ENCODE measurements around the gene TMEM168. TPM values are rescaled to one million over a fixed set of nuclear protein-coding genes. Genes with fewer than 3 reads are reported as not detected.
"Not testable (repeated sequence)": the region's sequence is repeated elsewhere in the genome, so short reads cannot be mapped to it uniquely, and the experiment has no call there.

Gene TMEM168
- polyA plus RNA-seq, 1 donor (not counting 4 experiments of a cell fraction or from before 2014, with no cell fraction given) = 32.8 TPM

GRCh38 chr7:112799448-112800120, 9.4 kb upstream of the TMEM168 start:
- Histone ChIP-seq H3K4me2 (ENCODE audit: control insufficient read depth, extremely low read depth, insufficient read depth, low read depth, low read length) (no peak overlapping the region), H3K27ac (ENCODE audit: control insufficient read depth, insufficient read depth, low read length) (no peak overlapping the region), H3K9me1 (ENCODE audit: control insufficient read depth, extremely low read depth, insufficient read depth, low read length) (no peaks in the 10 kb centered on the region), H4K20me1 (ENCODE audit: control insufficient read depth, extremely low read depth, insufficient read depth, low read length) (no peaks in the 10 kb centered on the region), H3K4me1 (ENCODE audit: control insufficient read depth, extremely low read depth, insufficient read depth, low read length) (no peaks in the 10 kb centered on the region), H3K4me3 (ENCODE audit: control insufficient read depth in 2 of 3, extremely low read depth in 1 of 3, insufficient read depth in 2 of 3, low read depth in 1 of 3, low read length in 3 of 3) (no peak overlapping the region), H3K36me3 (ENCODE audit: control insufficient read depth in 2 of 2, extremely low read depth in 1 of 2, insufficient read depth in 2 of 2, low read length in 2 of 2) (no peaks in the 10 kb centered on the region), H3K79me2 (ENCODE audit: control insufficient read depth, insufficient read depth, low read length) (no peaks in the 10 kb centered on the region), H3K9ac (ENCODE audit: control insufficient read depth, extremely low read depth, insufficient read depth, low read length) (no peak overlapping the region), H3K9me3 (ENCODE audit: control insufficient read depth, low read depth, low read length) (no peaks in the 10 kb centered on the region), H2AFZ (ENCODE audit: control insufficient read depth, low read length) (no peak overlapping the region), H3K27me3 (ENCODE audit: control insufficient read depth, extremely low read depth, insufficient read depth, low read length) (no peaks in the 10 kb centered on the region)
- no peak for DNase-seq (ENCODE audit: low read depth, low spot score)
- dilution Hi-C loops (cut with MboI; ENCODE audit: extremely low pct_ligation_motif_present, low sequenced_read_pairs) = no loop called here
- TF ChIP-seq CTCF (optimal IDR thresholded peaks at IDR 0.05 in 1 of 3, IDR thresholded peaks at IDR 0.05 in 1 of 3, conservative IDR thresholded peaks at IDR 0.05 in 1 of 3; ENCODE audit: extremely low read depth in 1 of 3, insufficient read depth in 2 of 3, low read length in 3 of 3) = no peak
- TF ChIP-seq EZH2 (IDR thresholded peaks at IDR 0.05; ENCODE audit: low read length) = no peak
- no peak for FAIRE-seq

DNA sequence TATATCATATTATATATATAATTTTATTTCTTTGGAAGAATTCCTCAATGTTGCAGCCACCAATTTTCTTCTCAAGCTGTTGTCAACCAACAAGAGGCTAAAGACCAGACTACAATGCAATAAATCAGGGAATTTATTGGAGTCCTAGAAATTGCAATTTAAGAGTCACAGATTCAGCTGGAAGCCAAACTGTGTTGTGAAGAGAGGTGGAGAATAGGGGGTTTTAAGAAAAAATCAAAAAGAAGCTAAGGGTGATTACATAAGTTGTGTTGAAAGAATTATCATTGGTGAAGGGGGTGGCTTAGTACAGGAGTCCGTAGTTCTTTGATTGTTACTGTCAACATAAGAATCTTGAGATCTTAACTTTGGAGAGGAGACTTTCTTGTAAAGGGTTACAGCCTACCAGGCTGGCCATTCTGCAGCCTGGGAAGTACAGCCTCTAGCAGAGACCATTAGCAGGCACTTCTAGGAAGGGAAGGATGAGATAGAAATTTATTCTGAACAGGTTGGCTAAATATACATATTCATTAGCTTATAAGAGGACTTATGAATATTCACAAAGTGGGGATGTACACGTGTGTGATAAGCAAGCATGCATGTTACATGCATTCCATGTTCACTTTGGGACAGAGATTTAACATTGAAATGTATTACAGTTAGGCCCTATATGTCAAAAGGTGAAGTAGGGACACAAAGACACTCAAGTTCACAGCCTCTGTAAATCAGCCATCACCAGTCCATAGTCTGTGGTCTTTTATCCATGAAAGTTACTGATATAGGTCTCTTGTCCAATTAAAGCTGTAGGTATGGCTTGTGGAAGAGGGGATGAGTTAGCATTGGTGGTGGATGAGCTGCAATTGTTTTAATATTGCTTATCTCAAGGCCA, 8.3 kb upstream of the TMEM168 start:
- H3K4me2 ChIP-seq (ENCODE audit: control insufficient read depth, extremely low read depth, insufficient read depth, low read depth, low read length) = no peak overlapping the region
- peaks cover 2% of the 10 kb centered on the region for H3K4me1 ChIP-seq (ENCODE audit: control insufficient read depth, extremely low read depth, insufficient read depth, low read length)
- dilution Hi-C loops (cut with MboI; ENCODE audit: extremely low pct_ligation_motif_present, low sequenced_read_pairs) = no loop called here
- no peaks in the 10 kb centered on the region for H3K27me3 ChIP-seq (ENCODE audit: control insufficient read depth, extremely low read depth, insufficient read depth, low read length)
- H3K36me3 ChIP-seq (ENCODE audit: control insufficient read depth in 2 of 2, extremely low read depth in 1 of 2, insufficient read depth in 2 of 2, low read length in 2 of 2) = no peaks in the 10 kb centered on the region
- H4K20me1 ChIP-seq (ENCODE audit: control insufficient read depth, extremely low read depth, insufficient read depth, low read length) = no peaks in the 10 kb centered on the region
- H3K4me3 ChIP-seq (ENCODE audit: control insufficient read depth in 2 of 3, extremely low read depth in 1 of 3, insufficient read depth in 2 of 3, low read depth in 1 of 3, low read length in 3 of 3) = no peak overlapping the region
- no peaks in the 10 kb centered on the region for H3K9me3 ChIP-seq (ENCODE audit: control insufficient read depth, low read depth, low read length)
- H3K9me1 ChIP-seq (ENCODE audit: control insufficient read depth, extremely low read depth, insufficient read depth, low read length) = no peaks in the 10 kb centered on the region
- H2AFZ ChIP-seq (ENCODE audit: control insufficient read depth, low read length) = no peak overlapping the region
- H3K27ac ChIP-seq (ENCODE audit: control insufficient read depth, insufficient read depth, low read length) = no peak overlapping the region
- TF ChIP-seq EZH2 (IDR thresholded peaks at IDR 0.05; ENCODE audit: low read length) (no peak), CTCF (optimal IDR thresholded peaks at IDR 0.05 in 1 of 3, IDR thresholded peaks at IDR 0.05 in 1 of 3, conservative IDR thresholded peaks at IDR 0.05 in 1 of 3; ENCODE audit: extremely low read depth in 1 of 3, insufficient read depth in 2 of 3, low read length in 3 of 3) (no peak)
- no peak overlapping the region for H3K9ac ChIP-seq (ENCODE audit: control insufficient read depth, extremely low read depth, insufficient read depth, low read length)
- DNase-seq (ENCODE audit: low read depth, low spot score) (no peak), FAIRE-seq (no peak)
- no peaks in the 10 kb centered on the region for H3K79me2 ChIP-seq (ENCODE audit: control insufficient read depth, insufficient read depth, low read length)

DNA sequence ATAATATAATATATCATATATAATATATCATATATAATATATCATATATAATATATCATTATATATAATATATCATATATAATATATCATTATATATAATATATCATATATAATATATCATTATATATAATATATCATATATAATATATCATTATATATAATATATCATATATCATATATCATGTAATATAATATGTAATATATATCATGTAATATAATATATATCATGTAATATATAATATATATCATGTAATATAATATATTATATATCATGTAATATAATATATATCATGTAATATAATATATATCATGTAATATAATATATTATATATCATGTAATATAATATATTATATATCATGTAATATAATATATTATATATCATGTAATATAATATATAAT, 6.4 kb upstream of the TMEM168 start:
- H3K4me2 ChIP-seq (ENCODE audit: control insufficient read depth, extremely low read depth, insufficient read depth, low read depth, low read length); H3K9ac ChIP-seq (ENCODE audit: control insufficient read depth, extremely low read depth, insufficient read depth, low read length); H3K27ac ChIP-seq (ENCODE audit: control insufficient read depth, insufficient read depth, low read length); dilution Hi-C loops (cut with MboI; ENCODE audit: extremely low pct_ligation_motif_present, low sequenced_read_pairs); H3K9me3 ChIP-seq (ENCODE audit: control insufficient read depth, low read depth, low read length); H4K20me1 ChIP-seq (ENCODE audit: control insufficient read depth, extremely low read depth, insufficient read depth, low read length); H3K36me3 ChIP-seq (ENCODE audit: control insufficient read depth in 2 of 2, extremely low read depth in 1 of 2, insufficient read depth in 2 of 2, low read length in 2 of 2); H3K79me2 ChIP-seq (ENCODE audit: control insufficient read depth, insufficient read depth, low read length); H3K4me3 ChIP-seq (ENCODE audit: control insufficient read depth in 2 of 3, extremely low read depth in 1 of 3, insufficient read depth in 2 of 3, low read depth in 1 of 3, low read length in 3 of 3); H2AFZ ChIP-seq (ENCODE audit: control insufficient read depth, low read length); DNase-seq (ENCODE audit: low read depth, low spot score); FAIRE-seq; H3K27me3 ChIP-seq (ENCODE audit: control insufficient read depth, extremely low read depth, insufficient read depth, low read length); H3K9me1 ChIP-seq (ENCODE audit: control insufficient read depth, extremely low read depth, insufficient read depth, low read length); H3K4me1 ChIP-seq (ENCODE audit: control insufficient read depth, extremely low read depth, insufficient read depth, low read length): not testable (repeated sequence)
